Smooth muscle cell (in vitro differentiated cells): ENCODE data around the gene CT55. TPM values are rescaled to one million over a fixed set of nuclear protein-coding genes. Genes with fewer than 3 reads are reported as not detected.

Experiments used
- DNase-seq: peaks from one replicate; lab custom pipeline; 2025; ENCODE audit not compliant: unreplicated experiment; lab: John Stamatoyannopoulos, UW
- H2AFZ ChIP-seq: fragments of 200-600 bp; sonication (generic); 2 replicates; pipeline ENCODE4 v1.6.0; 2016; ENCODE audit warnings: antibody characterized with exemption, low read depth, mild to moderate bottlenecking
- H3F3A ChIP-seq: fragments of 200-600 bp; sonication (generic); 2 replicates; pipeline ENCODE4 v1.6.0; 2017; ENCODE audit warnings: antibody characterized with exemption, low read depth
- H3K27ac ChIP-seq: fragments of 200-600 bp; sonication (generic); 2 replicates; pipeline ENCODE4 v1.5.1; 2016; ENCODE audit warnings: low read depth, mild to moderate bottlenecking
- H3K27me3 ChIP-seq: fragments of 200-600 bp; sonication (generic); 2 replicates; pipeline ENCODE4 v1.6.1; 2016; ENCODE audit warnings: low read depth, mild to moderate bottlenecking
- H3K36me3 ChIP-seq: fragments of 200-600 bp; sonication (generic); 2 replicates; pipeline ENCODE4 v1.5.1; 2016; ENCODE audit warnings: low read depth
- H3K4me1 ChIP-seq: fragments of 200-600 bp; sonication (generic); 2 replicates; pipeline ENCODE4 v1.5.1; 2016; ENCODE audit warnings: low read depth
- H3K4me2 ChIP-seq: fragments of 200-600 bp; sonication (generic); 2 replicates; pipeline ENCODE4 v1.6.0; 2016; ENCODE audit warnings: mild to moderate bottlenecking
- H3K4me3 ChIP-seq: fragments of 200-600 bp; sonication (generic); 2 replicates; pipeline ENCODE4 v1.5.1; 2016; ENCODE audit warnings: mild to moderate bottlenecking
- H3K79me2 ChIP-seq: fragments of 200-600 bp; sonication (generic); 2 replicates; pipeline ENCODE4 v1.6.0; 2016; ENCODE audit warnings: low read depth, mild to moderate bottlenecking
- H3K9ac ChIP-seq: fragments of 200-600 bp; sonication (generic); 2 replicates; pipeline ENCODE4 v1.6.0; 2016; ENCODE audit warnings: low read depth
- H3K9me3 ChIP-seq: fragments of 200-600 bp; sonication (generic); replicated peaks from 2 replicates; pipeline ENCODE4 v1.5.1; 2016; ENCODE audit warnings: low read depth
- H4K20me1 ChIP-seq: fragments of 200-600 bp; sonication (generic); 2 replicates; pipeline ENCODE4 v1.6.0; 2016; ENCODE audit warnings: low read depth
- WGBS: methylation state at CpG from one replicate; pipeline ENCODE4 v1.1.7; 2016; ENCODE audit warnings: low lambda C conversion rate; 5-methylcytosine and 5-hydroxymethylcytosine counted together
- polyA plus RNA-seq: library from polyadenylated mRNA; unstranded; fragments of >200 nt; fragmentation: Nextera tagmentation; extraction: Ambion mirVana; gene quantifications from 2 replicates; pipeline ENCODE4 v1.2.1, GENCODE V29; 2016
- total RNA-seq: library from RNA; depleted of rRNA; stranded (reverse); fragments of >200 nt; gene quantifications from 2 replicates; pipeline ENCODE4 v1.2.3, GENCODE V29; 2014
- TF ChIP-seq, protein P1 (sequence below): fragments of 200-600 bp; sonication (generic); IDR thresholded peaks from 2 replicates; pipeline ENCODE4 v1.5.1; 2017; ENCODE audit warnings: borderline replicate concordance, mild to moderate bottlenecking, antibody characterized with exemption; ENCODE audit not compliant: insufficient read depth, poor library complexity, severe bottlenecking

Gene CT55
- total and polyA plus RNA-seq, 2 experiments from 2014 or later: not detected

DNA sequence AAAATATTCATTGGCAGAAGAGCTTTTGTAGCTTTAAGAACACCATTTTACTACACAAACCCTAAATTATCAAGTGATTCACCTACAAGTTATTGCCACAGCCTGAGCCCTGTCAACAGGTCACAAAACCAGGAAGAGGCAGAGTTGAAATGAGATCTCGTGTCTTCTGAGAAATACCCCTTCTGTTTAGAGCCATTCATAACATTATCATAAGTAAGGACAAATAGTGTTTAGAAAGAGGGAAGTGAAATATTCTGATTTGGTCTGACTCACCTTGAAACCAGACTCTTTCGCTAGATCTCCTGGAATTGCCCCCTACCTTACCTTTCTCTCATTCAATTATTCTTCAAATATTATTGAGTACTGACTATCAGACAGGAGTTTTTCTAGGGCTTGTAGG lies 56.8 kb downstream of the CT55 start:
- no peaks in the 10 kb centered on the region for H3F3A ChIP-seq
- no peak overlapping the region for H3K4me3 ChIP-seq
- TF ChIP-seq, protein P1, sequence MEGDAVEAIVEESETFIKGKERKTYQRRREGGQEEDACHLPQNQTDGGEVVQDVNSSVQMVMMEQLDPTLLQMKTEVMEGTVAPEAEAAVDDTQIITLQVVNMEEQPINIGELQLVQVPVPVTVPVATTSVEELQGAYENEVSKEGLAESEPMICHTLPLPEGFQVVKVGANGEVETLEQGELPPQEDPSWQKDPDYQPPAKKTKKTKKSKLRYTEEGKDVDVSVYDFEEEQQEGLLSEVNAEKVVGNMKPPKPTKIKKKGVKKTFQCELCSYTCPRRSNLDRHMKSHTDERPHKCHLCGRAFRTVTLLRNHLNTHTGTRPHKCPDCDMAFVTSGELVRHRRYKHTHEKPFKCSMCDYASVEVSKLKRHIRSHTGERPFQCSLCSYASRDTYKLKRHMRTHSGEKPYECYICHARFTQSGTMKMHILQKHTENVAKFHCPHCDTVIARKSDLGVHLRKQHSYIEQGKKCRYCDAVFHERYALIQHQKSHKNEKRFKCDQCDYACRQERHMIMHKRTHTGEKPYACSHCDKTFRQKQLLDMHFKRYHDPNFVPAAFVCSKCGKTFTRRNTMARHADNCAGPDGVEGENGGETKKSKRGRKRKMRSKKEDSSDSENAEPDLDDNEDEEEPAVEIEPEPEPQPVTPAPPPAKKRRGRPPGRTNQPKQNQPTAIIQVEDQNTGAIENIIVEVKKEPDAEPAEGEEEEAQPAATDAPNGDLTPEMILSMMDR: no peak
- no peak for DNase-seq
- H3K4me2 ChIP-seq: no peak overlapping the region
- no peak overlapping the region for H3K9ac ChIP-seq
- no peaks in the 10 kb centered on the region for H3K79me2 ChIP-seq
- H2AFZ ChIP-seq: no peak overlapping the region
- WGBS: 79% methylated on average over 2 of the region's 2 CpGs
- no peaks in the 10 kb centered on the region for H3K36me3 ChIP-seq
- H4K20me1 ChIP-seq: no peaks in the 10 kb centered on the region
- no peaks in the 10 kb centered on the region for H3K4me1 ChIP-seq
- no peaks in the 10 kb centered on the region for H3K27me3 ChIP-seq
- H3K27ac ChIP-seq: no peak overlapping the region
- no peaks in the 10 kb centered on the region for H3K9me3 ChIP-seq

DNA sequence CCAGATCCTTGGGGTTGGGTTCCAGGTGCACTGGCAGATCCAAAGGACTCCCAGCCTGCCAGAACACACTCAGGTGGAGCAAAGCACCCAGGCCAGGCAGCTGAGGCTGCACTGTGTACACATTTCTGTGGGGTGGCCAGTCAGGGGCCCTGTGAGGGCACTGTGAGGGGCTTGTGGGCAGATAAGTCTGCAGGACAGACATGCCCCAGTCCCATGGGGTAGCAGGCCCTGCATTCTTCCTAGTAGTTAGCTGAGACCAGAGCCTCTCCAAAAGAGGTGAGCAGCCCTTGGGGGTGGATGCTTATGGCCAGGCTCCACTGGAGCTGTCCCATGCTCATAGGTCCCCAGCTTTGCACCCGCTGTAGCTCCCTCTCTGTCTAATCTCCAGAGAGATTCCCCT lies 58.5 kb downstream of the CT55 start:
- DNase-seq: no peak
- Histone ChIP-seq H3K4me2 (no peak overlapping the region), H3K27ac (no peak overlapping the region), H3K36me3 (no peaks in the 10 kb centered on the region), H3K9ac (no peak overlapping the region), H2AFZ (no peak overlapping the region), H3K4me1 (no peaks in the 10 kb centered on the region), H4K20me1 (no peaks in the 10 kb centered on the region), H3K79me2 (no peaks in the 10 kb centered on the region), H3K9me3 (no peaks in the 10 kb centered on the region), H3K27me3 (no peaks in the 10 kb centered on the region), H3F3A (no peaks in the 10 kb centered on the region), H3K4me3 (no peak overlapping the region)
- TF ChIP-seq, protein P1: no peak
- 73% methylated on average over 1 of the region's 1 CpG for WGBS

DNA sequence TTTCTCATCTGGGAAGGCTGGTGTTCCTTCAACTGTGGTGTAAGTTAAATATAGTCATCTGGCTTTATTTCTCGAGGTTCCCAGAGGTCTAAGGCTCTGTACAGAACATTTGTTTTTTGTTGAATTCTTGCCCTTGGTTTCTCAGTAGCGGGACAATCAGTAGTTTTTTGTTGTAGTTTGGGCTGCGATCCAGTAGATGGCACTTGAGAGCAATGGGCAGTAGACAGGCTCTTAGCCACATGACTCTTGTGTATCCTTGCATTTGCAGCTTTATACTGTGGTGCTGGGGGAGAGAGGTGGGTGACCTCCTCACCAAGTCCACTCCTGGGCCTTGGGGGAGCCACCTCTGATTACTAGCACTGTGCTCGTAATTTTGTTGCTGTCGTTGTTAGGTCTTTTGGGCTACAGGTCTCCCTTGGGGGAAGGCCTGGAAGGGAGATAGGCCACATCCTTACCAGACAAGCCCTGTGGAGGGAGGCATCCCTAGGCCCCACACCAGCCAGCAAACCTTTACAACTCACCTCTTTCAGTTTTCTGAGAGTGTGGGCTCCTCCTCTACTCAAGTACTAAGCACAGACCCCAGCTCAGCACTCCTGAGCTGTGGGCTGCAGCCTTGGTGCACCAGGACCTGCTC lies 59.0 kb downstream of the CT55 start:
- H3K4me2 ChIP-seq: no peak overlapping the region
- no peaks in the 10 kb centered on the region for H4K20me1 ChIP-seq
- H3K79me2 ChIP-seq: no peaks in the 10 kb centered on the region
- H3K9ac ChIP-seq: no peak overlapping the region
- no peak overlapping the region for H2AFZ ChIP-seq
- no peaks in the 10 kb centered on the region for H3K4me1 ChIP-seq
- no peaks in the 10 kb centered on the region for H3K36me3 ChIP-seq
- TF ChIP-seq, protein P1: peak; percentile 44
- no peaks in the 10 kb centered on the region for H3K27me3 ChIP-seq
- no peak for DNase-seq
- H3K4me3 ChIP-seq: no peak overlapping the region
- H3F3A ChIP-seq: no peaks in the 10 kb centered on the region
- WGBS: 45% methylated on average over 5 of the region's 5 CpGs
- no peak overlapping the region for H3K27ac ChIP-seq
- no peaks in the 10 kb centered on the region for H3K9me3 ChIP-seq

DNA sequence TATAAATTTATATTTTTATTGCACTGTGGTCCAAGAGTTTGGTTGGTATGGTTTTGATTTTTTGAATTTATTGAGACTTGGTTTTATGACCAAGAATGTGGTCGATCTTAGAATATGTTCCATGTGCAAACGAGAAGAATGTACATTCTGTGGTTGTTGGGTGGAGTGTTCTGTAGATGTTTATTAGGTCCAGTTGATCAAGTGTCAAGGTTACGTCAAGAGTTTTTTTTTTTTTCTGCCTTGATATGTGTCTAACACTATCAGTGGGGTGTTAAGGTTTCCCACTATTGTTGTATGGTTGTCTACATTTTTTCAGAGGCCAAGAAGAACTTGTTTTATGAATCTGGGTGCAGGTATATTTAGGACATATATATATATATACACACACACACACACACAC lies 61.6 kb downstream of the CT55 start:
- whole genome bisulfite sequencing: 80% methylated on average over 3 of the region's 3 CpGs
- no peaks in the 10 kb centered on the region for H3K36me3 ChIP-seq
- no peaks in the 10 kb centered on the region for H3F3A ChIP-seq
- no peak overlapping the region for H2AFZ ChIP-seq
- no peaks in the 10 kb centered on the region for H3K27me3 ChIP-seq
- H3K4me2 ChIP-seq: no peak overlapping the region
- H3K79me2 ChIP-seq: no peaks in the 10 kb centered on the region
- H3K4me3 ChIP-seq: no peak overlapping the region
- TF ChIP-seq, protein P1: no peak
- H3K9ac ChIP-seq: no peak overlapping the region
- H3K27ac ChIP-seq: no peak overlapping the region
- no peaks in the 10 kb centered on the region for H3K9me3 ChIP-seq
- H4K20me1 ChIP-seq: no peaks in the 10 kb centered on the region
- no peak for DNase-seq
- no peaks in the 10 kb centered on the region for H3K4me1 ChIP-seq
